Stimulated activated CD4-positive, alpha-beta T cell treated with anti-CD3 and anti-CD28 coated beads, Interleukin-15, amount 100 ng/mL, for 1 hour (primary cell): ENCODE data around the gene VAX1.
"Not testable (repeated sequence)": the region's sequence is repeated elsewhere in the genome, so short reads cannot be mapped to it uniquely, and the experiment has no call there.

Experiments
- DNase-seq, 2 donors: peaks; one replicate each; pipeline ENCODE4 v3.0.0-alpha.2; 2020; ENCODE audit warnings: low read depth in 1 of 2, low spot score in 1 of 2

The VAX1 gene

GRCh38 chr10:117137911-117138642 is at the start of gene VAX1:
TSS of gene VAX1 (minus strand) at chr10:117138270. CDS start at chr10:117138056, 214 bp downstream.
- DNase-seq: no peak

DNA sequence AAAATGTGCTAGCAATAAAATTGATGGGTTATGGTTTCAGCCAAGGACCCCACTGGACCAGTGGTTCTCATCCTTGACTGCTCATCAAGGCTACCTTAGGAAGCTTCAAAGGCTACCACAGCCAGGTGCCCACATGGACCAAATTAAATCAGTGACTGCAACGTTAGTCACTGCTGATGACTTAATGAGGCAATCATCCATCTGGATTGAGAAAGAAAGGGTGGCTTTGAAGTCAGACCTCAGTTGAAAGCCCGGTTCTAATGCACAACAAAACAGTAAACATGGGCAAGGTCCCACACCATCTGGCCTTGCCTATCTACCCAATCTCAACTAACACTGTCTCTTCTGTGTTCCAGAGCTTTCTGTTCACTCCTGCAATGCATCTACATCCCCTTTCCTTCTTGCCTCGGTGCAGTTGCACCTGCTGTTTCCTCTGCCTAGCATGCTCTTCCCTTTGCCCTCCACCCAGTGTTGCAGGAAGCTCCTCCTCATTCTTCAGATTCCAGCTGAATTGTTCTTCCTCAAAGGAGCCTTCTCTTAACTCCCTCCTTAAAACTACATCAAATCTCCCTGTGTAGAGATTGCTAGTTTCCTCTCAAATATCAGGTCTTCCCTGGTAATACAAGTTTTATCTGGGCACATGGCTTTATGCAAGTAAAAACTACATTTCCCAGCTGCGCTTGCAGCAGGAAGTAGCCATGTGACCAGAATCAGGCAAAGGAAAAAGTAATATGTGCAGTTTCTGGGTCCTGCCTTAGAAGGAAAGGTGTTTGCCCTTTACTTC is 49.0 kb upstream of the VAX1 start:
- DNase-seq: no peak

GRCh38 chr10:117185817-117186216 is 47.7 kb upstream of the VAX1 start:
- DNase-seq: not testable (repeated sequence)

DNA sequence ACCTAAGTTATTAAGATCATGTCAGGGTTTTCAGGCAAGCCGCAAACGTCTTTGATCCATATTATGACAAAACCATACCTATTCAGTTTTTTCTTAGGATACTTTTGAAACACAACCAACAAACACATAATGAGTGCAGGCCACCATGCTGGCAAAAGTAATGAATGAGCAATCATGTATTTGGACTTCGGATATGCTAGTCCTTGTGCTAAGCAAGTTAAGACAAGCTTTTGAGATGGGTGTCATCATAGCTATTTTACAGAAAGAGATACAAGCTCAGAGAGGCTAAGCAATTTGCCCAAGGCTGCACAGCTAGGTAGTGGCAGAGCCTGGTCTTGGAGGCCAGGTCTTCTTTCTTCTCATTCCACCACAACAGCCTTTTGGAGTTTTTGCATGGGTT is 46.8 kb upstream of the VAX1 start:
- no peak for DNase-seq

DNA sequence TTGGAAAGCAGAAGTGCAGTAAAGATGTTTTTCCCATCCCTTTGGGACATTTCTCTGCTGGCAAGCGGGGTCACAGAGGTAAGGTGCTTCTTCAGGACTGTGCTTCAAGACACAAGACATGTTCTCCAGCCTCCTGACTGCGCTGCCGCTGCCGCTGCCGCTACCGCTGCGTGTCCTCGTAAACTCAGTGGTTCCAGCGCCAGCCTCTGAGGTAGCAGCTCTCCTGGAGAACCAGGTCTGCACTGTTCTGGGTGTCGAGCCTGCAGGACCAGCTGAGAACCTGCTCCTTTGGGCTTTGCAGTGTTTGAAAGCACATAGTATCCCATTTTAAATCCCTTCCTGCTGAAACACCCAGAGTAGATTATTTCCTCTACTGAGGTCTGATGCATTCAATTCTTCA is 46.2 kb upstream of the VAX1 start:
- no peak for DNase-seq

DNA sequence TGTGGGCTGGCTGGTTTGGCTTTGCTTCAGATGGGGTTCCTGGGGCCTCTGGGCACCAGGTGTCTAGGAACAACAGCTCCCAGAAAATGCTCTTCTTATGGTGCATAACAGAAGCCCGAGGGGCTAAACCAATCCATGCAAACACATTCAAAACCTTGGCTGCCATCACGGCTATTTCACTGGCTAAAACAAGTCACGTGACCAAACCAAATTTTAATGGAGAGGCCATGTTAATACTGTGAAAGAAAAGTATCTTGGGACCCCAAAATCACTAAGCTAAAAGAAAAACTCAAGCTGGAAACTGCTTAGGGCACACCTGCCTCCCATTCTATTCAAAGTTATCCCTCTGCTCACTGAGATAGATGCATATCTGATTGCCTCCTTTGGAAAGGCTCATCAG is 40.1 kb upstream of the VAX1 start:
- DNase-seq: no peak

DNA sequence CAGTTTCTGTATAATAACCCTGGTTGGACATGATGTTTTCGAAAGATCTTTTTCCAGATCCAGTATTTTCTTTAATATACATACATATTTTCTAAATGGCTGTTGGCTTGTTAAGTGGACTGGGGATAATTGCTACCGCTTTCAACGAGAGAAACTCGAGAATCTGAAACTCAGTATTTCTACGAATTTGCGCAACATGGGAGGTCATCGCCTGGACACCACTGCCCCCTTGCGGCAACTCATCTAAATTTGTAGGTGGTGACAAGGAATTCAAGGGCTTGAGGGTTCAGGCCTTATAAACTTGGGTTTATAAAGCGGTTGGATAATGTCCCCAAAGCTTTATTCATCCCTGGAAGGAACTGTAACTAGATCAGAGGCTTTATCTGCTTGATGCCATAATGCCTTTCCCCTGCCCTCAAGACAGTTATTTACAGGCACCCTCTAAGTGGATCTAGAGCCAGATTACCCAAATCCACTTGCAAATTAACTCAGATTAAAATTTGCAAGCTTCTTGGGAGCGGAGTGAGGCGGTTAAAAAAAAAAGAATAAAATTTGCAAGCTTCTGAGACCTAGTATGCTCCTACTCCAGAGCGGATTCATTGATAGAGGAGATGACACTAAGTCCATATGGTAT is 37.9 kb upstream of the VAX1 start:
- DNase-seq: peak; percentile 38 to 65

- DNase-seq: peak in 1 of 2 donors; percentile 19
Observed at GRCh38 chr10:117175215-117175900, 37.3 kb upstream of the VAX1 start.

- peak; percentile 57 to 68 for DNase-seq
Observed at GRCh38 chr10:117174439-117175214, 36.6 kb upstream of the VAX1 start.

DNA sequence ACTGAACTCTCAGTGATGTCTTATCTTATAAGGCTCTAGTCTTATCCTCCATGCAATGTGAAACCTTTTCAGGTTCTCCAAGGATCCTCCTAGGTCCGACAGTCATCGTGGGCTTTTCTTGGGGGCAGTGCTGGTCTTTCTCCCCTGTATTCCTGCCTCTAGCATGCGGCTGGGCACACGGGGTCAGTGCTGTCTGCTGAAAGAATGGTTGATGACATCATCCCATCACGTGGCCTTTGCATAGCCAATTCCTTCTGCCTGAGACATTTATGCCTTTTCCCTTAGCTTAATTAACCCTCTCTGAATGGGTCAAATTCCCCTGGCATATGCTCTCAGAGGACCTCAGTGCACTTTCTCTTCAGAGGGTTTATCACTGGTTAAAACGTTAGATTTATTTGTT is 32.2 kb upstream of the VAX1 start:
- no peak for DNase-seq

- DNase-seq: no peak
Observed at GRCh38 chr10:117169480-117169879, 31.4 kb upstream of the VAX1 start.

DNA sequence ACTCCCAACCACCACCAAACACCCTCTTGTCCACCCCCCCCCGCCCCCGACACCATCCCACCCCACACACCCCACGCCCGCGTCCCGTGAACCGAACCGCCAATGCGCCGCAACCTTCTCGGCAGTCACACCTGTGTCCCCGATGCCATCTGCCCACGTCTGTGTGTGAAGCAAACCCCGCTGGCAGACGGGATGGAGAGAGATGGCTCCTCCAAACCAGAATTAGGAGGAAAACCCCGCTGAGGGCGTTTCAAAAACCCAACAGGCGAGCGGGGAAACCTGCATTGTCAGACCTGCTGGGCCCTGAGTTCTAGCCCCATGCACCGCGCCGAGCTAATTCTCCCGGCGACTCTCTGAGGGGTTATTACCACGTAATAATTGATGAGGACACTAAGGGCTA is 30.7 kb upstream of the VAX1 start:
- DNase-seq: no peak

DNA sequence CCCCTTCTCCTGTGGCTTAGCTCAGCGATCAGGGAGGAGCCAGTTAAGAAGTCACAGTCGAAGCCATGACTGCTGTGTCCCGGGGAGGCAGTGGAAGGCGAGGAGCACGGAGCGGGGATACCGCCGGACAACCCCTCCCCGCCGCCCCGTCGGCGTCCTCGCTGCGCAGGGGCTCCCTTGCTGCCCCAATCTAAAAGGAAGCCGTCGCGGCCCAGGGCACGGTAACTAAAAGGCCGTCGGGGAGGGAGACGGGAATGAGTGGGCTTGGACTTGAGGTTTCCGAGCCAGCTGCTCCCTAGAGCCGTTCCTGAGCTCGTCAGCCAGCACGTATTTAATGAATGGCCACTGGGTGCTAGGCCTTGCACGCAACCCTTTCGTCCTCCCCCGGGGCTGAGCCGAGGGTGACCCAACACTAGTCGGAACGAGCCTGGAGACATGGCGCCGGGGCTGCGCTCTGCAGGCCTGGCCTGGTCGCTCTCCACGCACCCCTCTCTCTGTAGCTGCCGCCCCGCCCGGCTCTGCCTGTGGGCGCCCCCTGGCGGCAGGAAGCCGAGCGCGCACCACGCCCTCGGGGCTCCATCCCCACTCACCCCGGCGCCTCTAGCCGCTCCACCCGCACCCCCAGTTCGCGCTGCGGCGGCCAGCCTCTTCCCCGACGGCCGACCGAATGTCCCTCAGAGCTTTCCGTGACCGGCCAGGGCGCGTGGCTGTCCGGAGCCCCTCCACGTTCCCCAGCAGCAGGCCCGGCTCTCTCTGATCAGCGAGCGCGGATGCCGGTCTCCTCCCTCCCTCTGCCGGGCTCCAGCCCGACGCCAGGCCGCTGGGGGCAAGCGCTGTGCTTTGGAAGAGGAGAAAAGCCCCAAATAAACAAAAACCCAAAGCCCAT is 30.0 kb upstream of the VAX1 start:
- DNase-seq: peak; percentile 42 to 67

DNA sequence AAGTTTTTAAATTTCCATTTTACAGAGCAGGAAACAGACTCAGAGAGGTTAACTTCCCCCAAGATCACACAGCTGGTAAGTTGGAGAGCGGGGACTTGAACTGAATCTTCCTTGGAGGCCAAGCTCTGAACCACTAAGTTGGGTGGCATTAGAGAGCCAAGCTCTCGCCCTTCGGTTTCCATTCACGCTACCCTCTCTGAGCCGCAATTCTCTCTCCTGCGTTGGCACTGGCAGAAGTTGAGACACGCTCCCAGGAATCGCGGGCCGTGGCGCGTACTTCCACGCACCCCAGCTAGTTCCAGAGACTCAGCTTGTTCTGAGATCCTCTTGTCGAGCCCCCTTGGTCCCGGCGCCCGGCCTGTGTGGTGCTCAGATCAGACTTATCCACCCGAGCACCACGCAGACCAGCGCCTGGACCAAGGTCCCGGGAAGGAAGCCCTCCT is 29.3 kb upstream of the VAX1 start:
- no peak for DNase-seq

- no peak for DNase-seq
Observed at GRCh38 chr10:117166418-117167345, 28.6 kb upstream of the VAX1 start.

DNA sequence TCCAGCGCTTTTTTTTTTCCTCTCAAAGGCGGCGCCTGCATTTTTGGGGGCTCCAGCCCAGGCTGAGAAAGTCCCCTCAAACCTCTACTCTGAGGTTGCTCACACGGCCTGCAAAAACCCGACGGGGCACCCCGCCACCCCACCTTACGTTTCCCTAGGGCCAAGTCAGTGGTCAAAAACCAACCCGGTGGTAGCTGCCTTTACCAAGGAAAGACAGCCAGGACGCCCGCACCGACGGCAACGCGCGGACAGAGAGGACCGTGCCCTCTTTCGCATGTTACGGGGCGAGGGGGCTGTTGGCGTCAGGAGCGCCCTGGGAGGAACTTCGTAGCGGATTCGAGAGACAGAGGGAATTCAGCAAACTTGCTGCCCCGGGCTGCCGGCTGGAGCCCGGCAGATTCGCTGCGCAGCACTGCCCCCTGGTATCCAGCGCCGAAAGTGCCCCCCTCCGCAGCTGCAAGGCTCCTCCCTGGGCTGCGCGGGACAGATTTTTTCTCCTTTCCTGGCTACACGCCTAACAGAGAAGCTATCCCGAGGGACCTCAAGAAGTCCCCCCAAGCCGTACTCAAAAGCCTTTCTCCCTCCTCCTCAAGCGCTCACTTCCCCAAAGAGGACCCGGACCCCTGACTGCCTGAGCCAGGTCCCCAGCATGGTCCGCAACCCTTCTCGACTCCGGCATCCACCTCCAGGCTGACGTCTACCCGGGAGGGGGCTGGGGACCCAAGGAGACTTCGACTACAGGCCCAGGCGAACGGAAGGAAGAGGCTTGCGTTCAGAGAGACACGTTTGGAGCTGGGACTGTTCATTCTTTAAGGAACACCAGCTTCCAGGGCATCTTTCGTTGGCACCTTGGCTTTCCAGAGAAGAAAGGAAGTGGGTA is 27.7 kb upstream of the VAX1 start:
- DNase-seq: no peak
